ENCODE measurements around the gene POGLUT3. TPM values are rescaled to one million over a fixed set of nuclear protein-coding genes. Genes with fewer than 3 reads are reported as not detected.

Gene POGLUT3
- total and polyA plus RNA-seq, 9 of the 15 experiments (the other 6 are each of a cell fraction or from before 2014, with no cell fraction given): 4.6 to 29.7 (median 17.8) TPM

GRCh38 chr11:108497317-108498045 is 703 bp downstream of the POGLUT3 start (continued):
- peak; percentile 67 for TF ChIP-seq TAF9B (IDR thresholded peaks at IDR 0.05; ENCODE audit: partially characterized antibody)
- no peak for TF ChIP-seq ZNF436 (CRISPR knock-in tag; IDR thresholded peaks at IDR 0.05)
- TF ChIP-seq TAF15 (IDR thresholded peaks at IDR 0.05; ENCODE audit: low read depth, low read length): no peak
- no peak for TF ChIP-seq ELF4 (CRISPR knock-in tag; IDR thresholded peaks at IDR 0.05)
- TF ChIP-seq ZNF780A (CRISPR knock-in tag; IDR thresholded peaks at IDR 0.05): no peak
- TF ChIP-seq SMAD1 (IDR thresholded peaks at IDR 0.05; ENCODE audit: low read depth, low read length, partially characterized antibody): peak; percentile 23
- TF ChIP-seq ZNF24 (IDR thresholded peaks at IDR 0.05): peak; percentile 99
- no peak for TF ChIP-seq HMG20B (CRISPR knock-in tag; IDR thresholded peaks at IDR 0.05)
- TF ChIP-seq PBX2 (CRISPR knock-in tag; IDR thresholded peaks at IDR 0.05; ENCODE audit: low read depth): no peak
- peak; percentile 70 for TF ChIP-seq PBX2 (tag; conservative IDR thresholded peaks at IDR 0.05; ENCODE audit: low read depth)
- TF ChIP-seq ATF6 (CRISPR knock-in tag; IDR thresholded peaks at IDR 0.05): peak; percentile 94; the same call in 1 of the 2 replicates
- no peak for TF ChIP-seq NFIX (CRISPR knock-in tag; IDR thresholded peaks at IDR 0.05; ENCODE audit: low read depth)
- no peak for TF ChIP-seq TCF7 (IDR thresholded peaks at IDR 0.05; ENCODE audit: borderline replicate concordance)
- TF ChIP-seq E4F1 (CRISPR knock-in tag; IDR thresholded peaks at IDR 0.05; ENCODE audit: borderline replicate concordance): no peak
- no peak for TF ChIP-seq MECOM (CRISPR knock-in tag; IDR thresholded peaks at IDR 0.05)
- TF ChIP-seq TOE1 (IDR thresholded peaks at IDR 0.05; ENCODE audit: borderline replicate concordance): peak; percentile 40; the same call in 1 of the 2 replicates
- no peak for TF ChIP-seq TOE1 (CRISPR knock-in tag; IDR thresholded peaks at IDR 0.05; ENCODE audit: borderline replicate concordance, low read depth)
- TF ChIP-seq HDAC8 (tag; IDR thresholded peaks at IDR 0.05): 0 out of 2 replicates have a peak, but pooled peaks have one; percentile 18
- no peak for TF ChIP-seq STAT6 (CRISPR knock-in tag; IDR thresholded peaks at IDR 0.05)

All from K562 (cell line).